HG03558 (cell line): Measurements from ENCODE around the gene SLC25A41.
"Not testable (repeated sequence)": the region's sequence is repeated elsewhere in the genome, so short reads cannot be mapped to it uniquely, and the experiment has no call there.

Experiments used
- ATAC-seq: cut with Tn5 transposase; IDR thresholded peaks from one replicate; pipeline ENCODE4 v1.9.1; 2021; ENCODE audit warnings: moderate number of reproducible peaks; ENCODE audit not compliant: unreplicated experiment; ENCODE audit errors: extremely low read depth

Gene SLC25A41

GRCh38 chr19:6431891-6432290 is 1.7 kb downstream of the SLC25A41 start:
- no peak for ATAC-seq

GRCh38 chr19:6429419-6430221 is 3.9 kb downstream of the SLC25A41 start:
- no peak for ATAC-seq

- not testable (repeated sequence) for ATAC-seq
Observed at GRCh38 chr19:6428692-6429418, 4.7 kb downstream of the SLC25A41 start.

GRCh38 chr19:6427131-6427530 is 6.4 kb downstream of the SLC25A41 start:
- no peak for ATAC-seq

- no peak for ATAC-seq
Observed at GRCh38 chr19:6425732-6426620, 7.6 kb downstream of the SLC25A41 start.

- ATAC-seq: peak; percentile 73
Observed at GRCh38 chr19:6424939-6425731, 8.4 kb downstream of the SLC25A41 start.

GRCh38 chr19:6424195-6424938 is 9.2 kb downstream of the SLC25A41 start, which contains the start of gene KHSRP:
TSS of gene KHSRP (minus strand) at chr19:6424811. CDS start at chr19:6424701, 110 bp downstream.
- no peak for ATAC-seq

GRCh38 chr19:6423499-6424194 is 9.9 kb downstream of the SLC25A41 start:
- ATAC-seq: no peak

GRCh38 chr19:6421075-6422014 is 12.2 kb downstream of the SLC25A41 start:
- ATAC-seq: no peak

GRCh38 chr19:6418562-6418932 is 15.0 kb downstream of the SLC25A41 start:
- no peak for ATAC-seq

- ATAC-seq: no peak
Observed at GRCh38 chr19:6417713-6418561, 15.6 kb downstream of the SLC25A41 start.

- no peak for ATAC-seq
Observed at GRCh38 chr19:6416658-6417405, 16.7 kb downstream of the SLC25A41 start.

- no peak for ATAC-seq
Observed at GRCh38 chr19:6415591-6416190, 17.9 kb downstream of the SLC25A41 start.

GRCh38 chr19:6414793-6415590 is 18.6 kb downstream of the SLC25A41 start:
- no peak for ATAC-seq
